DOHH2 (cell line): ENCODE measurements around the gene THBS3.
"Not testable (repeated sequence)": the region's sequence is repeated elsewhere in the genome, so short reads cannot be mapped to it uniquely, and the experiment has no call there.

ENCODE experiments used
- H3F3A ChIP-seq: fragments of 200-600 bp; sonication (generic), shearing (Covaris generic); 2 replicates; pipeline ENCODE4 v1.6.0; 2016; ENCODE audit warnings: antibody characterized with exemption, mild to moderate bottlenecking; ENCODE audit not compliant: control insufficient read depth, insufficient read depth
- H3K27ac ChIP-seq: fragments of 200-600 bp; sonication (generic); 2 replicates; pipeline ENCODE4 v1.5.1; 2014; ENCODE audit warnings: low read depth, mild to moderate bottlenecking, low read length, moderate library complexity
- H3K27me3 ChIP-seq: fragments of 200-600 bp; sonication (generic); 2 replicates; pipeline ENCODE4 v1.6.1; 2014; ENCODE audit warnings: mild to moderate bottlenecking, low read length, mixed read lengths; ENCODE audit not compliant: control insufficient read depth
- H3K36me3 ChIP-seq: fragments of 200-600 bp; sonication (generic); 2 replicates; pipeline ENCODE4 v1.6.1; 2014; ENCODE audit warnings: mild to moderate bottlenecking, low read length, moderate library complexity, mixed read lengths; ENCODE audit not compliant: control insufficient read depth
- H3K4me1 ChIP-seq: fragments of 200-600 bp; sonication (generic); 2 replicates; pipeline ENCODE4 v1.6.1; 2014; ENCODE audit warnings: mild to moderate bottlenecking, low read length, mixed read lengths; ENCODE audit not compliant: control insufficient read depth
- H3K4me2 ChIP-seq: fragments of 200-600 bp; sonication (generic); 2 replicates; pipeline ENCODE4 v1.6.0; 2014; ENCODE audit warnings: mild to moderate bottlenecking, low read length, moderate library complexity
- H3K4me3 ChIP-seq: fragments of 200-600 bp; sonication (generic); 2 replicates; pipeline ENCODE4 v1.5.1; 2014; ENCODE audit warnings: mild to moderate bottlenecking, low read length, mixed read lengths
- H3K79me2 ChIP-seq: fragments of 200-600 bp; sonication (generic); 2 replicates; pipeline ENCODE4 v1.6.1; 2014; ENCODE audit warnings: mild to moderate bottlenecking, low read length, mixed read lengths; ENCODE audit not compliant: control insufficient read depth
- H3K9me2 ChIP-seq: fragments of 200-600 bp; sonication (generic); replicated peaks from 2 replicates; pipeline ENCODE4 v1.6.1; 2014; ENCODE audit warnings: mild to moderate bottlenecking, low read length, mixed read lengths; ENCODE audit not compliant: control insufficient read depth
- H3K9me3 ChIP-seq: fragments of 200-600 bp; sonication (generic); 2 replicates; pipeline ENCODE4 v1.6.1; 2014; ENCODE audit warnings: antibody characterized with exemption, low read length, mixed read lengths; ENCODE audit not compliant: control insufficient read depth, insufficient read depth
- H4K20me1 ChIP-seq: fragments of 200-600 bp; sonication (generic); 2 replicates; pipeline ENCODE4 v1.6.0; 2014; ENCODE audit warnings: low read depth, mild to moderate bottlenecking, antibody characterized with exemption, low read length, moderate library complexity; ENCODE audit not compliant: control insufficient read depth, insufficient read depth
- CTCF ChIP-seq: fragments of 200-600 bp; sonication (generic); IDR thresholded peaks from one replicate; pipeline ENCODE4 v1.5.1; 2014; ENCODE audit warnings: antibody characterized with exemption, mild to moderate bottlenecking, low read depth, low read length; ENCODE audit not compliant: poor library complexity, severe bottlenecking
- EZH2phosphoT487 ChIP-seq: fragments of 200-600 bp; sonication (generic); IDR thresholded peaks from 2 replicates; pipeline ENCODE4 v1.6.1; 2017; ENCODE audit warnings: borderline replicate concordance, mild to moderate bottlenecking, antibody characterized with exemption, low read length, moderate library complexity, mixed read lengths

THBS3 gene

GRCh38 chr1:155196893-155197638 lies 10.6 kb downstream of the THBS3 start:
- 0 out of 2 replicates have a peak, but pooled peaks cover 5% of the 10 kb centered on the region for H3K36me3 ChIP-seq
- no peak overlapping the region for H3K27ac ChIP-seq
- no peaks in the 10 kb centered on the region; the same call in 1 of the 2 replicates for H3K79me2 ChIP-seq
- no peaks in the 10 kb centered on the region for H3K9me3 ChIP-seq
- H3K4me2 ChIP-seq, result no peak overlapping the region
- TF ChIP-seq EZH2phosphoT487 (no peak), CTCF (no peak)
- H3F3A ChIP-seq, result peaks cover 9% of the 10 kb centered on the region; the same call in 1 of the 2 replicates
- no peak overlapping the region for H3K4me3 ChIP-seq
- H3K27me3 ChIP-seq, result no peaks in the 10 kb centered on the region
- H3K9me2 ChIP-seq, result no peaks in the 10 kb centered on the region
- H4K20me1 ChIP-seq, result no peaks in the 10 kb centered on the region
- H3K4me1 ChIP-seq, result peaks cover 34% of the 10 kb centered on the region

GRCh38 chr1:155196103-155196892 lies 11.4 kb downstream of the THBS3 start:
- TF ChIP-seq EZH2phosphoT487 (no peak), CTCF (no peak)
- 0 out of 2 replicates have a peak, but pooled peaks cover 5% of the 10 kb centered on the region for H3K36me3 ChIP-seq
- H3F3A ChIP-seq, result peaks cover 11% of the 10 kb centered on the region; the same call in 1 of the 2 replicates
- H3K27ac ChIP-seq, result no peak overlapping the region
- peaks cover 34% of the 10 kb centered on the region for H3K4me1 ChIP-seq
- H3K79me2 ChIP-seq, result no peaks in the 10 kb centered on the region; the same call in 1 of the 2 replicates
- no peaks in the 10 kb centered on the region for H3K9me2 ChIP-seq
- H3K9me3 ChIP-seq, result no peaks in the 10 kb centered on the region
- no peaks in the 10 kb centered on the region for H4K20me1 ChIP-seq
- no peaks in the 10 kb centered on the region for H3K27me3 ChIP-seq
- H3K4me2 ChIP-seq, result peak overlapping the region; percentile 87; the same call in 1 of the 2 replicates
- no peak overlapping the region for H3K4me3 ChIP-seq

- Histone ChIP-seq H3K79me2 (no peaks in the 10 kb centered on the region; the same call in 1 of the 2 replicates), H3K27ac (no peak overlapping the region), H3K4me2 (peak overlapping the region; percentile 87), H3K36me3 (0 out of 2 replicates have a peak, but pooled peaks cover 5% of the 10 kb centered on the region), H3F3A (peaks cover 11% of the 10 kb centered on the region; the same call in 1 of the 2 replicates), H3K9me3 (no peaks in the 10 kb centered on the region), H3K4me3 (peak overlapping the region; percentile 82), H3K9me2 (no peaks in the 10 kb centered on the region), H3K4me1 (peaks cover 34% of the 10 kb centered on the region), H3K27me3 (no peaks in the 10 kb centered on the region), H4K20me1 (no peaks in the 10 kb centered on the region)
- TF ChIP-seq CTCF (no peak), EZH2phosphoT487 (no peak)
Measured at GRCh38 chr1:155195201-155196102, 12.2 kb downstream of the THBS3 start.

GRCh38 chr1:155193991-155194240 lies 13.8 kb downstream of the THBS3 start:
- H3K79me2 ChIP-seq, H3K27me3 ChIP-seq, H3K36me3 ChIP-seq, H3K9me2 ChIP-seq, H4K20me1 ChIP-seq, H3K9me3 ChIP-seq: not testable (repeated sequence)
- Histone ChIP-seq H3K4me2 (peak overlapping the region; percentile 87), H3K4me1 (peaks cover 34% of the 10 kb centered on the region), H3K27ac (peak overlapping the region; percentile 80), H3K4me3 (peak overlapping the region; percentile 82), H3F3A (peaks cover 11% of the 10 kb centered on the region; the same call in 1 of the 2 replicates)
